Stimulated activated CD4-positive, alpha-beta T cell treated with anti-CD3 and anti-CD28 coated beads, Interleukin-15, amount 100 ng/mL, for 48 hours (primary cell): ENCODE measurements around the gene WNT7B.

ENCODE experiments used
- DNase-seq, 2 donors: peaks; one replicate each; pipeline ENCODE4 v3.0.0-alpha.2; 2020; ENCODE audit warnings: low read depth in 2 of 2

The WNT7B gene

GRCh38 chr22:45953178-45953577 is 23.8 kb downstream of the WNT7B start:
- no peak for DNase-seq

DNA sequence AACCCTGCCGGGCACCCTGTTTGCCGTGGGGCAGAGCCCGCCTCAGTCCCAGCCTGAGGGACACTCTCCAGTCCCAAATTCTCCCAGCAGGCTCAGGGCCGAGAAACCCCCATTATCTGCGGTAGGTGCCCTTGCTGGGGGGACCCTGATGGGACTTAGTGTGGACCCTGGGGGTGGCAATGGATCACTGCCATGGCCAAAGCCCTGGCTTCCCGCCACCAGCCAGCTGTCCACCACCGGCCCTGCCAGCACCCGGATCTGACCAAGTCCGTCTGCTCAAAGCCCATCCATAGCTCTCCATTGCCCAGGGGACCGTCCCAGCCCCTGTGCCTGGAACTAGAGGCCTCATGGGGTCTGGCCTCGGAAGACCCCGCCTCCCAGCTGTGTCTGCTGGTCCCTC is 24.4 kb downstream of the WNT7B start:
- DNase-seq, result no peak

DNA sequence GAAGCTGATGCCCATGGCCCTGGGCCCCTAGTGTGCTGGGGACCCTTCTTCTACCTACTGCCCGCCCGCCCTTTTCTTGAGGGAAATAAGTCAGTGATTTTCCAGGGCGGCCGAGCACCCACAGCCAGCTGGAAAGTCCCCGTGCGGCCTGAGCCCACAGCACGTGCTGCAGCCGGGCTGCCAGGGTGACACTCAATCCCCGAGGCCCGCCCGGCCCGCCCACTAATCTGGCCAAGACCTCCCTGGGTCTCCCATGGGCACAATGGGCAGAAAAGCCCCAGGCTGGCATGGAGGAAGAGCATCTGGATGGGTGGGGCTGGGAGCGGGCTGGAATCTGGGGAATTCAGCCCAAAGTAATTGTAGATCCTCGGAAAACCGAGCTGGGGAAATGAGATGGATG is 24.8 kb downstream of the WNT7B start:
- DNase-seq, result no peak

DNA sequence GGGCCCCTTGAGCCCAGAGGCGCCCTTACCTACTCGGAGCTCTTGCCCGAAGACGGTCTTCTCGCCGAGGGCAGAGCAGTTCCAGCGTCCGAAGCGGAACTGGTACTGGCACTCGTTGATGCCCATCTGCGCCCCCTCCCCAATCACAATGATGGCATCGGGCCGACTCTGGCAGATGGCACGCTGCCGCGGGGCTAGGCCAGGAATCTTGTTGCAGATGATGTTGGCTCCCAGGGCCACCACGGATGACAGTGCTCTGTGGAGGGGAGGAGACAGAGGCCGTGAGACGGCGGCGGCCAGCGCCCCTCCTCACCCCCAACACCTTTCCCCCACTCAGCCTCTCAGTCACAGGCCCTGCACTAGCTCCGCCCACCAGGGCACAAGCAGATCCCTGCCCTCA is 27.1 kb downstream of the WNT7B start:
- DNase-seq, result no peak

GRCh38 chr22:45949258-45949870 is 27.6 kb downstream of the WNT7B start:
- DNase-seq, result no peak

DNA sequence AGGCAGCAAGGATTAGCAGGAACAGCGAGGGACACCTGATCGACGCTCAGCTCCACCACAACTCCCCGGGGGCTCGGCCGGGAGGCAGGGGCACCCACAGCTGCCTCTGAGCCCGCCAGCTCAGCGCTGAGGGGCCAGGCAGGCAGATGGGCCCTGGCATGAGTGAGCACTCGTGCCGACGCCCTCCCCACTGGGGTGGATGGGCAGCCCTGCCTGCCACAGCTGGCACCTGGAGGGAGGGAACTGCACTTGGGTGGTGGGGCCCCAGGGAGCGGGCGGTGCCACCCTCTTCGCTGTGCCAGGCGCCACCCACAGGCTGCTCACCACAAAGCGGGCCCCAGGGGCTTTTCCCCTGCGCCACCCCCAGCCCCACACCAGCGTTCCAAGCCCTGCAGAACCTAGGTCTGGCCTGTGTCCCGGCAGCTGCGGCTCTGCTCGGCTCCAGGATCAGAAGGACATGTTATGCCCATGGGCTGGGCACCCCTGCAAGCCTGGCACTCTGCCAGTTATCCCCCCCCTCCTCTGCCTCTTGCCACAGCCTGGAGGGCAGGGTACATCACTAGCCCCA is 28.8 kb downstream of the WNT7B start:
- DNase-seq, result no peak

GRCh38 chr22:45946805-45947600 is 30.0 kb downstream of the WNT7B start:
- no peak for DNase-seq

- DNase-seq, result no peak
These were observed 31.3 kb downstream of the WNT7B start for GRCh38 chr22:45945621-45946106.

DNA sequence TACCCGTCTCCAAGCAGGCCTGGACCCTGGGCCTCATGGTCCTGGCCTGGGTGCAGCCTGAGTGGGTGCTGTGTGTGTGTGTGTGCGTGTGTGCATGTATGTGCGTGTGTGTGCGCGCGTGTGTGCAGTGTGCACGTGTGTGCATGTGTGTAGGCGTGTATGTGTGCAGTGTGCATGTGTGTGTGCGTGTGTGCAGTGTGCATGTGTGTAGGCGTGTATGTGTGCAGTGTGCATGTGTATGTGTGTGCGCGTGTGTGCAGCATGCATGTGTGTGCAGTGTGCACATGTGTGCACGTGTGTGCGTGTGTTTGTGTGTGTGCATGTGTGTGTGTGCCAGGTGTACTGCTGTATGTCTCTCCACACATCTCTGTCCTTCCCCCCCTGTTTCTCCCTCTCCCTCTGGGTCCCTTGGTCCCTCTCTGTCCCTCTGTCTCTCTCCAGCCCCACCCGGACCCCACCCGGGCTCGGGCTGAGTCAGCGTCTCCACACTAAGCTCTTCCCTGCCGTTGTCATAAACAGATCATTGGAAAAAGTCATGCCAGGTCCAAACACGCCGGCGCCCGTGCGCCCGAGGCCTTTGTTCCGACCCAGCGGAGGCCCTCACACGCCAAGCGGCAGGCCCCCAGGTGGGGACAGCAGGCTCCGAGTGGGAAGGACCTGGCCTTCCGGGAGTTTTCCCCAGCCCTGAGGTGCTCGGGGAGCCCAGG is 34.0 kb downstream of the WNT7B start:
- no peak for DNase-seq

DNA sequence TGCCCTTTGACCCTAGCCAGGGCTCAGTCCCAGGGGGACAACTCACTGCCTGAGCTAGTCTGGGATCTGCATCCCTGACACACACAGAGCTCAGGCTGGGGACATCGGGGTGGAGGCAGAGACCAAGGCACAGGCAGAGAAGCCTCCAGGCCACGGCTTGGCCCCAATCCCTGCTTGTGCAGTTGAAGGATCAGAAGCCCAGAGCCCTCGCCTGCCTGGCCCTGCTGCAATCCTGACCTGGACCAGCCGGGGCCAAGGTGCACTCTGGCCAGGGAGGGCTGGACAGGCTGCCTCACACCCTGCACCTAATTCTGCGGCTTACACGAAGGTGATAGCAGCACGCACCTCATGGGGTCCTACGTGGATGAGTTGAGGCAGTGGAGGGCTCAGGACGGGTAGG is 34.6 kb downstream of the WNT7B start:
- DNase-seq, result no peak

- DNase-seq, result no peak
These were observed 38.0 kb downstream of the WNT7B start for GRCh38 chr22:45938913-45939312.

DNA sequence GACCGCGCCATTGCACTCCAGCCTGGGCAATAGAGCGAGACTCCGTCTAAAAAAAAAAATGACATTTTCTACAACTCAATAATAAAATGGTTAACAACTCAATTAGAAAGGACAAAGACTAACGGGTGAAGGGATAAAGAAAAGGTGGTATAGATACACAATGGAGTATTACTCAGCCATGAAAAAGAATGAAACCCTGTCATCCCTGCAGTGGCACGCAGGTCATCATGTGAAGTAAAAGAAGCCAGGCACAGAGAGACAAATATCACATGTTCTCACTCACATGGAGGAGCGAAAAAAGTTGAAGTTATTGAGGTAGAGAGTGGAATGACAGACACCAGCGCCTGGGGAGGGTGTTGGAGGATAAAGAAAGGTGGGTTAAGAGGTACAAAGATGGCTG is 39.0 kb downstream of the WNT7B start:
- no peak for DNase-seq

- no peak for DNase-seq
These were observed 41.4 kb downstream of the WNT7B start for GRCh38 chr22:45935573-45935972.

GRCh38 chr22:45934659-45935341 is 42.2 kb downstream of the WNT7B start:
- no peak for DNase-seq

- no peak for DNase-seq
These were observed 42.8 kb downstream of the WNT7B start for GRCh38 chr22:45934168-45934564.

DNA sequence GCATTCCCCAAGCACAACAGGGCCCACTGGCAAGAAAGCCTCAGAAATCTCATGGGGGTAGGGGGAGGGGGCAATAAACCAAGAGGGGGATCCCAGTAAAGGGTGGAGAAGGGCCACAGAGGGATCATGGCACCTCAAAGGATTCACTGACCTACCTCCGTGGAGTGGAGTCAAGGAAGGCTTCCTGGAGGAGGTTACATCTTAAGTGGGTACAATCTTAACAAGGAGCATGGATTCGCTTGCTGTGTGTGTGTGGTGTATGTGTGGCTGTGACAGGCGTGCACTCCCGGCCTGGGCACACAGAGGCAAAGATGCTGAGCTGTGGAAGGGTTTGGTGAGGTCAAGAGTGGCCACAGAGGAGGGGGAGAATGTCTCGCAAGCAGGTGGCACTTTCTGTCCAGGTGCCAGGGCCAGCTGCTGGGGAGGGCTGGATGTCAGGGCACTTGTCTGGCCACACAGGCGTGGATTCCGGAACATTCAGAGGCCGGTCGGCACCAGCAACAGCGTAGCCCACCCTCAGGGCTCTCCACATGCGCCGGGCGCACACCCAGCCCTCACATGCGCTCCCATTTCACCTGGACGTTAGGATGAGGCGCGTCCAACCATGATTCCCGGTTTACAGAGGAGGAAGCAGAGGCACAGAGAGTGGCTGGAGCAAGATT is 43.3 kb downstream of the WNT7B start:
- DNase-seq, result no peak

DNA sequence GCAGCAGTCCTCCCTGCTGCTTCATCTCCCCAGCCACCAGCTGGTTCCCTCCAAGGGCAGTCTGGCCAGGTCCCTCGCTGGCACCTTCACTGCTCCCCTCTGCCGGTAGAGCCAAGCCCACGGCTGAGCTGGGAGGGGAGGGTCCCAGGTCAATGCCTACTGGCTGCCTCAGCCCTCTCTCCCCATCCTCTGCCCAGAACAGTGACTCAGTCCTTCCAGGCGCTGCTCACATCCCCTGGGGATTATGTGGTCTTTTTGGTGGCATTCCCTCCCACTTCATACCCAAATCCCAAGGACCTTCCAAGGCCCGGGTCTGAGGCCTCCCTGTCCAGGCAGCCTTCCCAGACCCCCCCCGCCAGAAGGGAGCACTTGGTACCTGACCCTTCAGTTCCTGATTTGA is 44.9 kb downstream of the WNT7B start:
- no peak for DNase-seq

- no peak for DNase-seq
These were observed 45.9 kb downstream of the WNT7B start for GRCh38 chr22:45931042-45931441.

GRCh38 chr22:45930324-45930723 is 46.6 kb downstream of the WNT7B start:
- no peak for DNase-seq

DNA sequence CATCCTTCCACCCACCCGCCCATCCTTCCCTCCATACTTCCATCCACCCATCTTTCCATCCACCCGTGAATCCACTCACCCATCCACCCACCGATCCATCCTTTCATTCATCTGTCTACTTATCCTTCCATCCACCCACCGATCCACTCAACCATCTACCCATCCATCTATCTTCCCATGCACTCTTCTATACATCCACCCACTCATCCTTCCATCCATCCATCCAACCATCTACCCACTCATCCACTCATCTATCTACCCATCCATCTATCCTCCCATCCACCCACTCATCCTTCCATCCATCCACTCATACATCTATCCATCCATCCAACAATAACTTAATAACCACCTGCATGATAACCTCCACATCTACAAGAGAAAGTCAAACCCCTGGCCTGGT is 47.3 kb downstream of the WNT7B start:
- no peak for DNase-seq

GRCh38 chr22:45928726-45929368 is 48.1 kb downstream of the WNT7B start:
- DNase-seq, result no peak
